T-helper 2 cell treated with Interferon-gamma antibody and Interleukin-4, amounts not matched to agents 5 μg/mL and 100 μg/mL, for 36 hours (primary cell): ENCODE measurements around the gene PDIA4.
A peak's percentile ranks its signal among the peaks of the same experiment; 100 is the strongest.
"Not testable (repeated sequence)": the region's sequence is repeated elsewhere in the genome, so short reads cannot be mapped to it uniquely, and the experiment has no call there.

Experiments
- DNase-seq: peaks from one replicate; pipeline ENCODE4 v3.0.0; 2021; ENCODE audit warnings: low spot score
- H3K27ac Mint-ChIP-seq: one replicate; pipeline ENCODE4 v1.8.0; 2021; ENCODE audit warnings: mild to moderate bottlenecking, mixed read lengths
- H3K27me3 Mint-ChIP-seq: one replicate; pipeline ENCODE4 v1.8.0; 2021; ENCODE audit warnings: low read depth, mixed read lengths
- H3K36me3 Mint-ChIP-seq: one replicate; pipeline ENCODE4 v1.8.0; 2021; ENCODE audit warnings: low read depth, mixed read lengths
- H3K4me1 Mint-ChIP-seq: one replicate; pipeline ENCODE4 v1.8.0; 2021; ENCODE audit warnings: low read depth, mixed read lengths
- H3K4me3 Mint-ChIP-seq: one replicate; pipeline ENCODE4 v1.8.0; 2022; ENCODE audit warnings: mild to moderate bottlenecking, moderate library complexity, mixed read lengths
- H3K9me3 Mint-ChIP-seq: one replicate; pipeline ENCODE4 v1.8.0; 2021; ENCODE audit warnings: mixed read lengths

PDIA4 gene

GRCh38 chr7:149028346-149029109, at the start of gene PDIA4:
Gene PDIA4 (minus strand): TSS chr7:149028505. CDS start chr7:149028408, 97 bp downstream.
- Mint-ChIP-seq H3K9me3 (no peaks in the 10 kb centered on the region), H3K4me1 (peaks cover 37% of the 10 kb centered on the region), H3K27ac (peak within 1 kb of the TSS; percentile 94), H3K4me3 (peak within 1 kb of the TSS; percentile 96), H3K27me3 (peaks cover 3% of the 10 kb centered on the region), H3K36me3 (peaks cover 25% of the 10 kb centered on the region)
- peak; percentile 100 for DNase-seq

- H3K9me3 Mint-ChIP-seq, result no peaks in the 10 kb centered on the region
- no peak for DNase-seq
- no peaks in the 10 kb centered on the region for H3K27me3 Mint-ChIP-seq
- no peak overlapping the region for H3K4me3 Mint-ChIP-seq
- H3K36me3 Mint-ChIP-seq, result peaks cover 25% of the 10 kb centered on the region
- H3K27ac Mint-ChIP-seq, result no peak overlapping the region
- peaks cover 4% of the 10 kb centered on the region for H3K4me1 Mint-ChIP-seq
Observed at GRCh38 chr7:149077594-149077993, 49.3 kb upstream of the PDIA4 start.

GRCh38 chr7:149075286-149075685, 47.0 kb upstream of the PDIA4 start:
- H3K27me3 Mint-ChIP-seq, result no peaks in the 10 kb centered on the region
- no peaks in the 10 kb centered on the region for H3K9me3 Mint-ChIP-seq
- no peak overlapping the region for H3K4me3 Mint-ChIP-seq
- H3K4me1 Mint-ChIP-seq, result peaks cover 4% of the 10 kb centered on the region
- no peak overlapping the region for H3K27ac Mint-ChIP-seq
- no peak for DNase-seq
- H3K36me3 Mint-ChIP-seq, result peaks cover 30% of the 10 kb centered on the region

- H3K27ac Mint-ChIP-seq, result no peak overlapping the region
Observed at GRCh38 chr7:149074116-149074885, 46.0 kb upstream of the PDIA4 start.

GRCh38 chr7:149072438-149072775, 44.1 kb upstream of the PDIA4 start:
- Mint-ChIP-seq H3K27me3 (no peaks in the 10 kb centered on the region), H3K4me1 (peaks cover 4% of the 10 kb centered on the region), H3K36me3 (peaks cover 30% of the 10 kb centered on the region), H3K27ac (peak overlapping the region; percentile 12), H3K4me3 (no peak overlapping the region), H3K9me3 (no peaks in the 10 kb centered on the region)
- DNase-seq, result no peak

More at GRCh38 chr7:149074116-149074885, 46.0 kb upstream of the PDIA4 start:
- H3K9me3 Mint-ChIP-seq, result no peaks in the 10 kb centered on the region
- H3K4me3 Mint-ChIP-seq, result no peak overlapping the region
- no peaks in the 10 kb centered on the region for H3K27me3 Mint-ChIP-seq
- peaks cover 29% of the 10 kb centered on the region for H3K36me3 Mint-ChIP-seq
- DNase-seq, result no peak
- peaks cover 4% of the 10 kb centered on the region for H3K4me1 Mint-ChIP-seq

- Mint-ChIP-seq H3K4me3 (peak overlapping the region; percentile 56), H3K27me3 (no peaks in the 10 kb centered on the region), H3K9me3 (no peaks in the 10 kb centered on the region), H3K36me3 (peaks cover 27% of the 10 kb centered on the region), H3K4me1 (peaks cover 4% of the 10 kb centered on the region), H3K27ac (peak overlapping the region; percentile 26)
- peak; percentile 54 for DNase-seq
Observed at GRCh38 chr7:149071641-149072437, 43.5 kb upstream of the PDIA4 start.

GRCh38 chr7:149071182-149071635, 42.9 kb upstream of the PDIA4 start:
- Mint-ChIP-seq H3K27ac (no peak overlapping the region), H3K36me3 (peaks cover 24% of the 10 kb centered on the region), H3K4me3 (no peak overlapping the region), H3K4me1 (peaks cover 4% of the 10 kb centered on the region), H3K27me3 (no peaks in the 10 kb centered on the region), H3K9me3 (no peaks in the 10 kb centered on the region)
- no peak for DNase-seq

GRCh38 chr7:149070372-149071125, 42.2 kb upstream of the PDIA4 start:
- H3K4me3 Mint-ChIP-seq, result no peak overlapping the region
- no peak overlapping the region for H3K27ac Mint-ChIP-seq
- H3K9me3 Mint-ChIP-seq, result no peaks in the 10 kb centered on the region
- no peak for DNase-seq
- peaks cover 24% of the 10 kb centered on the region for H3K36me3 Mint-ChIP-seq
- peaks cover 6% of the 10 kb centered on the region for H3K4me1 Mint-ChIP-seq
- no peaks in the 10 kb centered on the region for H3K27me3 Mint-ChIP-seq

GRCh38 chr7:149067869-149068268, 39.6 kb upstream of the PDIA4 start:
- no peaks in the 10 kb centered on the region for H3K9me3 Mint-ChIP-seq
- peaks cover 15% of the 10 kb centered on the region for H3K4me1 Mint-ChIP-seq
- H3K27ac Mint-ChIP-seq, result no peak overlapping the region
- no peaks in the 10 kb centered on the region for H3K27me3 Mint-ChIP-seq
- no peak for DNase-seq
- no peak overlapping the region for H3K4me3 Mint-ChIP-seq
- peaks cover 18% of the 10 kb centered on the region for H3K36me3 Mint-ChIP-seq

GRCh38 chr7:149063476-149063875, 35.2 kb upstream of the PDIA4 start:
- Mint-ChIP-seq H3K27me3 (no peaks in the 10 kb centered on the region), H3K9me3 (no peaks in the 10 kb centered on the region), H3K27ac (no peak overlapping the region), H3K4me1 (peaks cover 15% of the 10 kb centered on the region), H3K4me3 (no peak overlapping the region), H3K36me3 (peaks cover 6% of the 10 kb centered on the region)
- DNase-seq, result no peak

GRCh38 chr7:149062217-149062899, 34.1 kb upstream of the PDIA4 start:
- peaks cover 15% of the 10 kb centered on the region for H3K4me1 Mint-ChIP-seq
- not testable (repeated sequence) for H3K4me3 Mint-ChIP-seq, H3K9me3 Mint-ChIP-seq, DNase-seq, H3K36me3 Mint-ChIP-seq, H3K27ac Mint-ChIP-seq, H3K27me3 Mint-ChIP-seq

GRCh38 chr7:149060156-149060555, 31.9 kb upstream of the PDIA4 start:
- Mint-ChIP-seq H3K4me3 (no peak overlapping the region), H3K27ac (no peak overlapping the region), H3K4me1 (peaks cover 11% of the 10 kb centered on the region), H3K27me3 (no peaks in the 10 kb centered on the region), H3K9me3 (no peaks in the 10 kb centered on the region), H3K36me3 (no peaks in the 10 kb centered on the region)
- no peak for DNase-seq

- H3K9me3 Mint-ChIP-seq, result no peaks in the 10 kb centered on the region
Observed at GRCh38 chr7:149053885-149054284, 25.6 kb upstream of the PDIA4 start.

More at GRCh38 chr7:149053885-149054284, 25.6 kb upstream of the PDIA4 start:
- DNase-seq, result no peak
- H3K27me3 Mint-ChIP-seq, result no peaks in the 10 kb centered on the region
- H3K4me1 Mint-ChIP-seq, result peaks cover 2% of the 10 kb centered on the region
- H3K27ac Mint-ChIP-seq, result no peak overlapping the region
- no peak overlapping the region for H3K4me3 Mint-ChIP-seq
- no peaks in the 10 kb centered on the region for H3K36me3 Mint-ChIP-seq
